ENCODE results near the gene NACC2. TPM values are rescaled to one million over a fixed set of nuclear protein-coding genes. Genes with fewer than 3 reads are reported as not detected.

Gene NACC2
- total and polyA plus RNA-seq, 2 donors (not counting 1 experiment from before 2014, with no cell fraction given), result 12.3 to 18.2 TPM

- no peak overlapping the region for H3K9ac ChIP-seq (ENCODE audit: insufficient read depth, low read length)
- no peaks in the 10 kb centered on the region for H4K20me1 ChIP-seq (ENCODE audit: control insufficient read depth, extremely low read depth, insufficient read depth, low read length)
- no peaks in the 10 kb centered on the region for H3K4me1 ChIP-seq (ENCODE audit: control insufficient read depth, extremely low read depth, insufficient read depth, low read length)
- H3K27ac ChIP-seq (ENCODE audit: insufficient read depth, low read length), result no peak overlapping the region
- no peaks in the 10 kb centered on the region for H3K27me3 ChIP-seq (ENCODE audit: control insufficient read depth, insufficient read depth, low read length)
- TF ChIP-seq EZH2 (IDR thresholded peaks at IDR 0.05; ENCODE audit: low read length, missing control alignments) (no peak), CTCF (conservative IDR thresholded peaks at IDR 0.05 in 1 of 2, IDR thresholded peaks at IDR 0.05 in 1 of 2; ENCODE audit: low read depth in 1 of 2, low read length in 2 of 2) (no peak)
- no peak overlapping the region for H3K4me2 ChIP-seq (ENCODE audit: extremely low read depth, insufficient read depth, low read length)
- H3K79me2 ChIP-seq (ENCODE audit: control insufficient read depth, insufficient read depth, low read length), result no peaks in the 10 kb centered on the region
- no peak for DNase-seq (ENCODE audit: low read depth in 2 of 2)
- H2AFZ ChIP-seq (ENCODE audit: low read length), result no peak overlapping the region
- peaks cover 3% of the 10 kb centered on the region for H3K36me3 ChIP-seq (ENCODE audit: control insufficient read depth, insufficient read depth, low read length)
- H3K9me3 ChIP-seq (ENCODE audit: control insufficient read depth, insufficient read depth, low read depth, low read length), result no peaks in the 10 kb centered on the region
- H3K4me3 ChIP-seq (replicated peaks in 1 of 4; ENCODE audit: control extremely low read depth in 1 of 4, insufficient read depth in 1 of 4, low read depth in 3 of 4, low read length in 4 of 4), result no peak overlapping the region
Measured at GRCh38 chr9:136017289-136018190, 77.5 kb downstream of the NACC2 start.

- no peaks in the 10 kb centered on the region for H4K20me1 ChIP-seq (ENCODE audit: control insufficient read depth, extremely low read depth, insufficient read depth, low read length)
- no peak for DNase-seq (ENCODE audit: low read depth in 2 of 2)
- no peaks in the 10 kb centered on the region for H3K9me3 ChIP-seq (ENCODE audit: control insufficient read depth, insufficient read depth, low read depth, low read length)
- H3K79me2 ChIP-seq (ENCODE audit: control insufficient read depth, insufficient read depth, low read length), result no peaks in the 10 kb centered on the region
- H3K36me3 ChIP-seq (ENCODE audit: control insufficient read depth, insufficient read depth, low read length), result peaks cover 5% of the 10 kb centered on the region
- no peak overlapping the region for H3K9ac ChIP-seq (ENCODE audit: insufficient read depth, low read length)
- TF ChIP-seq EZH2 (IDR thresholded peaks at IDR 0.05; ENCODE audit: low read length, missing control alignments) (no peak), CTCF (conservative IDR thresholded peaks at IDR 0.05 in 1 of 2, IDR thresholded peaks at IDR 0.05 in 1 of 2; ENCODE audit: low read depth in 1 of 2, low read length in 2 of 2) (no peak)
- no peak overlapping the region for H3K4me2 ChIP-seq (ENCODE audit: extremely low read depth, insufficient read depth, low read length)
- no peak overlapping the region for H3K27ac ChIP-seq (ENCODE audit: insufficient read depth, low read length)
- no peak overlapping the region for H2AFZ ChIP-seq (ENCODE audit: low read length)
- no peak overlapping the region for H3K4me3 ChIP-seq (replicated peaks in 1 of 4; ENCODE audit: control extremely low read depth in 1 of 4, insufficient read depth in 1 of 4, low read depth in 3 of 4, low read length in 4 of 4)
- H3K4me1 ChIP-seq (ENCODE audit: control insufficient read depth, extremely low read depth, insufficient read depth, low read length), result peaks cover 6% of the 10 kb centered on the region
- H3K27me3 ChIP-seq (ENCODE audit: control insufficient read depth, insufficient read depth, low read length), result no peaks in the 10 kb centered on the region
Measured at GRCh38 chr9:136016572-136017288, 78.4 kb downstream of the NACC2 start.

All from fibroblast of lung (primary cell).